HFFc6 (cell line): ENCODE results near the gene TOMT. TPM values are rescaled to one million over a fixed set of nuclear protein-coding genes. Genes with fewer than 3 reads are reported as not detected.

Experiments used
- DNase-seq: peaks from one replicate; pipeline ENCODE4 v3.0.0-alpha.2; 2018
- H3K27ac Mint-ChIP-seq: 2 replicates; pipeline ENCODE4 v1.8.0; 2020; ENCODE audit warnings: mild to moderate bottlenecking, mixed read lengths
- H3K27me3 Mint-ChIP-seq: 2 replicates; pipeline ENCODE4 v1.8.0; 2021; ENCODE audit warnings: mild to moderate bottlenecking, moderate library complexity, mixed read lengths; ENCODE audit not compliant: insufficient read depth
- H3K36me3 Mint-ChIP-seq: 2 replicates; pipeline ENCODE4 v1.8.0; 2021; ENCODE audit warnings: low read depth, mixed read lengths
- H3K4me1 Mint-ChIP-seq: 2 replicates; pipeline ENCODE4 v1.8.0; 2020; ENCODE audit warnings: low read depth, mixed read lengths
- H3K4me3 Mint-ChIP-seq: 2 replicates; pipeline ENCODE4 v1.8.0; 2020; ENCODE audit warnings: mild to moderate bottlenecking, moderate library complexity, mixed read lengths
- H3K9me3 Mint-ChIP-seq: 2 replicates; pipeline ENCODE4 v1.8.0; 2020; ENCODE audit warnings: mild to moderate bottlenecking, mixed read lengths
- total RNA-seq, 6 experiments: library from RNA; stranded (reverse); fragmentation: NEBNext Ultra II Directional; extraction: Animal tissue kit (Norgen Biotek cat#: 25700); gene quantifications; 2 replicates in 1 of 6; 3 replicates in 5 of 6; pipeline ENCODE4 v1.2.3, GENCODE V29; 2021
- TF ChIP-seq, protein P1 (sequence below): fragments of 200-600 bp; sonication (generic); IDR thresholded peaks from 2 replicates; pipeline ENCODE4 v1.5.0; 2021; ENCODE audit warnings: antibody characterized with exemption, mild to moderate bottlenecking

Gene TOMT
- total RNA-seq, 6 experiments from 2014 or later, result not detected

DNA sequence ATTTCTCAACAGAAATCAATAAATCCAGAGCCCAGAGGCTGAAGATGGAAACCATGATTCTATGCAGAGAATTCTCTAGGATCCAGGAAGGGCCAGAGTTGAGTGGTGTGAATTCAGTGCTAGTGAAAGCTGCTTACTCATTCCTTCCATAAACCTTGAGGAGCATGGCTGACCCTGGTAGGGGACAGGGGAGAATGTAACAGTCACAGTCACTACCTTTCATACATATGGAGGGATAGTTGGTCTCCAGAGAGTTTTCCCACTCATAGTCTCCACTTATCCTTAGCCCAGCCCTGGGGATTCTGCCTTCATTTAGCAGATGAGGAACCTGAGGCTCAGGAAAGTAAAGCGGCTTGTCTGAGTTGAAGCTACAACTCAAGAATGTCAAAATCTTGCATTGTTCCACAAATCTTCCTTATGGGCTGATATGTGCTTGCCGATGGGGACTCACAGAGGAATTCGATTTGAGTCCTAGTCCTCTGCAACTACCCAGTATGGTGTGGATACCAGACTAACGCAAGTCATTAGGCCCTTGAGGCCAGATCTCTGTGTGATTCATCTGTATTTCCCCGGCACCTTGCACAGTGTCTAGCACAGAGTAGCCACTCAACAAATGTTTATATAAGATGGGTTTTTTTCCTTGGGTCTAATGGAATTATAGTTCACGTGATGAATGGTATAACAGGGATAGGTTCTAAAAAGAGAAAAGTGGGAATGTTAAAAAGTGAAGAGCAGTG lies 10.5 kb downstream of the TOMT start:
- Mint-ChIP-seq H3K36me3 (peaks cover 16% of the 10 kb centered on the region), H3K4me3 (no peak overlapping the region), H3K27me3 (peaks cover 6% of the 10 kb centered on the region; the same call in 1 of the 2 replicates), H3K9me3 (no peaks in the 10 kb centered on the region), H3K4me1 (peaks cover 67% of the 10 kb centered on the region), H3K27ac (peak overlapping the region; percentile 100)
- TF ChIP-seq, protein P1, sequence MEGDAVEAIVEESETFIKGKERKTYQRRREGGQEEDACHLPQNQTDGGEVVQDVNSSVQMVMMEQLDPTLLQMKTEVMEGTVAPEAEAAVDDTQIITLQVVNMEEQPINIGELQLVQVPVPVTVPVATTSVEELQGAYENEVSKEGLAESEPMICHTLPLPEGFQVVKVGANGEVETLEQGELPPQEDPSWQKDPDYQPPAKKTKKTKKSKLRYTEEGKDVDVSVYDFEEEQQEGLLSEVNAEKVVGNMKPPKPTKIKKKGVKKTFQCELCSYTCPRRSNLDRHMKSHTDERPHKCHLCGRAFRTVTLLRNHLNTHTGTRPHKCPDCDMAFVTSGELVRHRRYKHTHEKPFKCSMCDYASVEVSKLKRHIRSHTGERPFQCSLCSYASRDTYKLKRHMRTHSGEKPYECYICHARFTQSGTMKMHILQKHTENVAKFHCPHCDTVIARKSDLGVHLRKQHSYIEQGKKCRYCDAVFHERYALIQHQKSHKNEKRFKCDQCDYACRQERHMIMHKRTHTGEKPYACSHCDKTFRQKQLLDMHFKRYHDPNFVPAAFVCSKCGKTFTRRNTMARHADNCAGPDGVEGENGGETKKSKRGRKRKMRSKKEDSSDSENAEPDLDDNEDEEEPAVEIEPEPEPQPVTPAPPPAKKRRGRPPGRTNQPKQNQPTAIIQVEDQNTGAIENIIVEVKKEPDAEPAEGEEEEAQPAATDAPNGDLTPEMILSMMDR, result no peak
- DNase-seq, result no peak

DNA sequence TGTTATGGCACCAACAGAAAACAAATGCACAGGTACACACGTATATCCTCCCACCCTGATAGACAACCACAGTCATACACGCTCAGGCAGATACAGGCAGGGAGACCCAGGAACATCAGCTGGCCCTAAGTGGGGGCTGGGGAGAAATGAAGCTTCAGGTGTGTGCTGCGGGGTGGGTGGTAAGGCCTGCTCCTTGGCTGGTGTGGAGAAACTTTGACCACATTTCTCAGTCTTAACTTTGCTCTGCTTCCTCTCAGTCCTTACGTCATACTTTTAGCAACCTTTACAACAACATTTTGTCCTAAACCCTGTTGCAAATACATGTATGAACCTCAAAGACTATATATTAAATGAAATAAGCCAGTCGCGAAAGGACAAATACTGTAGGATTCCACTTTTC lies 13.5 kb downstream of the TOMT start:
- Mint-ChIP-seq H3K36me3 (peaks cover 14% of the 10 kb centered on the region), H3K4me1 (peaks cover 59% of the 10 kb centered on the region), H3K27ac (no peak overlapping the region), H3K27me3 (no peaks in the 10 kb centered on the region; the same call in 1 of the 2 replicates), H3K4me3 (no peak overlapping the region), H3K9me3 (0 out of 2 replicates have a peak, but pooled peaks cover under 1% of the 10 kb centered on the region)
- DNase-seq, result no peak
- TF ChIP-seq, protein P1, result no peak

DNA sequence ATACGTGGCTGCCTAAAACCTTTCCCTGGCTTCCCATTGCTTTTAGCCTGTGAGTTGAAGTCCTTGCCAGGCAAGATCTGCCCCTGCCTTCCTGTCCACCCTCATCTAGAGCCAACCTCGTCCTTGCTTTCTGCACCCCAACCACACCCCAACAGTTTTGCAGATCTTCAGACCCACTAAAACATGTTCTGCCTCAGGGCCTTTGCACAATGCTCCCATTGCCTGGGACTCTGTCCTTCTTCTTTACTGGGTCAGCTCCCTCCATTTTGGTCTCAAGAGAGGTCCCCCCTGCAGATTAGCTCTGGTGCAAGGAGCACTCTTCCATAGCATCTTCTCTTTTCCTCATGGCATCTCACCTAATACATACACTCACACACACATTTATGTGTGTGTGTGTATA lies 15.2 kb downstream of the TOMT start:
- H3K27me3 Mint-ChIP-seq, result no peaks in the 10 kb centered on the region; the same call in 1 of the 2 replicates
- H3K4me1 Mint-ChIP-seq, result peaks cover 42% of the 10 kb centered on the region
- no peak for DNase-seq
- H3K27ac Mint-ChIP-seq, result no peak overlapping the region
- no peak overlapping the region for H3K4me3 Mint-ChIP-seq
- H3K9me3 Mint-ChIP-seq, result peaks cover 10% of the 10 kb centered on the region; the same call in 1 of the 2 replicates
- peaks cover 9% of the 10 kb centered on the region for H3K36me3 Mint-ChIP-seq
- TF ChIP-seq, protein P1, result no peak

DNA sequence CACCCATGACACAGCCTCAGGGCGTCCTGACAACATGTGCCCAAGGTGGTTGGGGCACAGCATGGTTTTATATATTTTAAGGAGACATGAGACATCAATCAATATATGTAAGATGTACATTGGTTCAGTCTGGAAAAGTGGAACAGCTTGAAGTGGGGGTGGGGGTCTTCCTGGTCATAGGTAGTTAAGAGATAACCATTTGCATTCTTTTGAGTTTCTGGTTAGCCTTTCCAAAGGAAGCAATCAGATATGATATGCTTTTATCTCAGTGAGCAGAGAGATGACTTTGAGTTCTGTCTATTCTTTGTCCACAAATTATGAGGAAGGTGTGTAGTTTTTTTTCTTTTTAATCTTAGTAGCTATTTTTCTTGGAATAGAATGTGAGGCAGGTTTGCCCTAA lies 16.9 kb downstream of the TOMT start:
- H3K27ac Mint-ChIP-seq, result no peak overlapping the region
- H3K9me3 Mint-ChIP-seq, result peaks cover 14% of the 10 kb centered on the region
- peaks cover 14% of the 10 kb centered on the region for H3K36me3 Mint-ChIP-seq
- DNase-seq, result no peak
- H3K4me1 Mint-ChIP-seq, result peaks cover 30% of the 10 kb centered on the region
- H3K27me3 Mint-ChIP-seq, result no peaks in the 10 kb centered on the region; the same call in 1 of the 2 replicates
- H3K4me3 Mint-ChIP-seq, result no peak overlapping the region
- TF ChIP-seq, protein P1, result no peak

DNA sequence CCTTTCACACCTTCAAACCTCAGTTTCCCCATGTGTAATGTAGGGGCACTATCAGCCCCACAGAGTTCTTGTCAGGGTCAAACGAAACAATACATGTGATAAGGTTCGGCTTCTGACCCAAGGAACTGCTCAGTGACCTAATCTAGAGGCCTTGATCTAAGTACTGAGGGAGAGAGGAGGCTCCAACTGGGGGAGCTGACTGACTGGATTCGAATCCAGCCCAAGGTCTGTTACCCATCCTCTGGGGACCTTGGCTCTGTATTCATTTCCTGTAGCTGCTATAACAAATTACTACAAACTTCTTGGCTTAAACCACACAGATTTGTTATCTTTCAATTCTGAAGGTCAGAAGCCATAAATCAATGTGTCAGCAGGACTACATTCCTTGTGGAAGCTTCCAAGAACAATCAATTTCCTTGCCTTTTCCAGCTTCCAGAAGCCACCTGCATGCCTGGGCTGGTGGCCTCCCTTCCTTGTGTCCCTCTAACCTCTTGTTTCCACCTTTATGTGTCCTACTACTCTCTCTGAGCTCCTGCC lies 17.5 kb downstream of the TOMT start:
- Mint-ChIP-seq H3K27ac (no peak overlapping the region), H3K36me3 (peaks cover 20% of the 10 kb centered on the region), H3K4me3 (no peak overlapping the region), H3K27me3 (no peaks in the 10 kb centered on the region; the same call in 1 of the 2 replicates), H3K4me1 (peaks cover 30% of the 10 kb centered on the region), H3K9me3 (peaks cover 19% of the 10 kb centered on the region)
- TF ChIP-seq, protein P1, result no peak
- no peak for DNase-seq
